Suppressor macrophage treated with lipopolysaccharide for 1 hour (primary cell): ENCODE results near the gene UBE2V1.
"Not testable (repeated sequence)": the region's sequence is repeated elsewhere in the genome, so short reads cannot be mapped to it uniquely, and the experiment has no call there.

Experiments used
- DNase-seq, 3 donors: peaks; one replicate each; pipeline ENCODE4 v3.0.0-alpha.2; 2020 to 2022

The UBE2V1 gene

DNA sequence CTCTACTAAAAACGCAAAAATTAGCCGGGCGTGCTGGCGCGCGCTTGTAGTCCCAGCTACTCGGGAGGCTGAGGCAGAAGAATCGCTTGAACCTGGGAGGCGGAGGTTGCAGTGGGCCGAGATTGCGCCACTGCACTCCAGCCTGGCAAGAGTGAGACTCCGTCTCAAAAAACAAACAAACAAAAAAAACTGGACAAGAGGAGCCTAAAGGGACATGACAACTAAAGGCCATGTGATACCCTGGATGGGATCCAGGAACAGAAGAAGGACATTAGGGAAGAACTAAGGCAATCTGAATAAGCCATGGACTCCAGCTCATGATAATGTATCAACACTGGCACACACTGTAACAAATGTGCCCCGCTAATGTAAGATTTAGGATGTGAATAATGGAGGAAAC is 24.8 kb upstream of the UBE2V1 start:
- peak; percentile 43 to 64 (median 52) for DNase-seq

DNA sequence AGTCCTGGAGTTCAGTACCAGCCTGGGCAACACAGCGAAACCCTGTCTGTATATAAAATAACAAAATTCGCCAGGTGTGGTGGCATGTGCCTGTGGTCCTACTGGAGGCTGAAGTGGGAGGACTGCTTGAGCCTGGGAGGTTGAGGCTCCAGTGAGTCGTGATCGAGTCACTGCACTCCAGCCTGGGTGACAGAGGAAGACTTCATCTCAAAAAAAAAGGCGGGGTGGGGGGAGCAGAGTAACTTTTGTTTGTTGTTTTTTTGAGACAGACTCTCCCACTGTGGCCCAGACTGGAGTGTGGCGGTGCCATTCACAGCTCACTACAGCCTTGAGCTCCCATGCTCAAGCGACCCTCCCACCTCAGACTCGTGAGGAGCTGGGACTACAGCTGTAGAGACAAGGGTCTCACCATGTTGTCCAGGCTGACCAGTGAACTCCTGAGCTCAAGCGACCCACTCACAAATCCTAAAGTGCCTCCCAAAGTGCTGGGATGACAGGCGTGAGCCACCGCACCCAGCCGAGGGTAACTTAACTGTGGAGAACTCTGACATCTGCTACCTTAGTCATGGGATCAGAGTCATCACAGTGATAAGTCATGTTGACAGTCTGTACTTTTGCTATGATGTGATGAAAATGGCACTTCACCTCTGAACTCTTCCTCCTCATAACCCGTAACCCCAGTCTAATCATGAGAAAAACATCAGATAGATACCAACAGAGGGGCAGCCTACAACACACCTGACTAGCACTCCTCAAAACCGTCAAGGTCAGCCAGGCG is 24.1 kb upstream of the UBE2V1 start:
- DNase-seq = peak; percentile 62 to 80 (median 73)

DNA sequence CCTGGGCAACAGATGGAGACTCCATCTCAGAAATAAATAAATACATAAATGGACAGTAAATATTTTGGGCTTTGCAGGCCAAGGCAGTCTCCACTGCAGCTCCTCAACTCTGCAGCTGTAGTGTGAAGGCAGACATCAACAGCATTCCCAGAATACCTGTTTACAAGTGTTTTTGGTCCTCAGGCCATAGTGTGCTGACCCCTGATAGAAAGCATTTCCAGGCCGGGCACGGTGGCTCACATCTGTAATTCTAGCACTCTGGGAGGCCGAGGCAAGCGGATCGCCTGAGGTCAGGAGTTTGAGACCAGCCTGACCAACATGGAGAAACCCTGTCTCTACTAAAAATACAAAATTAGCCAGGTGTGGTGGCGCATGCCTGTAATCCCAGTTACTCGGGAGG is 22.2 kb upstream of the UBE2V1 start:
- DNase-seq = not testable (repeated sequence)

GRCh38 chr20:50133474-50134217 is 20.7 kb upstream of the UBE2V1 start:
- DNase-seq = no peak

DNA sequence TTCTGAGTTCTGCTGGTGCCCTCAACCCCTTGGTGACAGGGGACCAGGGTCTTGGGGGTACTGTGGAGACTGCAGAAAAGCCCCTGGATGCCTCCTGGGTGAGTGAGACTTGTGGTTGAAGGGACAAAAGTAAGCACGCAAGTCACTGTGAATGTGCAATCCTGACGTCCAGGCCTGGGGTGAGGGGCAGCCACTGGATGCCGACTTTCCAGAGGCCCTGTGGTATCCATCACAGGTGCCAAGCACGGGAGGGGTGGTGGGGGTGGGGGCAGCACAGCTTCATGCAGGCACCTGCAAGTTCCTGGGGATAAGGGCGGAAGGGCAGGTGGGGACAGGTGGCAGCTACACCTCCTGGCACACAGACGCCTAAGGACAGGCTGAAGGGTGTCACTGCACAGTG is 20.1 kb upstream of the UBE2V1 start:
- no peak for DNase-seq

- DNase-seq = no peak
These were observed 18.0 kb upstream of the UBE2V1 start for GRCh38 chr20:50130995-50131394.

GRCh38 chr20:50130356-50130723 is 17.4 kb upstream of the UBE2V1 start:
- DNase-seq = no peak

DNA sequence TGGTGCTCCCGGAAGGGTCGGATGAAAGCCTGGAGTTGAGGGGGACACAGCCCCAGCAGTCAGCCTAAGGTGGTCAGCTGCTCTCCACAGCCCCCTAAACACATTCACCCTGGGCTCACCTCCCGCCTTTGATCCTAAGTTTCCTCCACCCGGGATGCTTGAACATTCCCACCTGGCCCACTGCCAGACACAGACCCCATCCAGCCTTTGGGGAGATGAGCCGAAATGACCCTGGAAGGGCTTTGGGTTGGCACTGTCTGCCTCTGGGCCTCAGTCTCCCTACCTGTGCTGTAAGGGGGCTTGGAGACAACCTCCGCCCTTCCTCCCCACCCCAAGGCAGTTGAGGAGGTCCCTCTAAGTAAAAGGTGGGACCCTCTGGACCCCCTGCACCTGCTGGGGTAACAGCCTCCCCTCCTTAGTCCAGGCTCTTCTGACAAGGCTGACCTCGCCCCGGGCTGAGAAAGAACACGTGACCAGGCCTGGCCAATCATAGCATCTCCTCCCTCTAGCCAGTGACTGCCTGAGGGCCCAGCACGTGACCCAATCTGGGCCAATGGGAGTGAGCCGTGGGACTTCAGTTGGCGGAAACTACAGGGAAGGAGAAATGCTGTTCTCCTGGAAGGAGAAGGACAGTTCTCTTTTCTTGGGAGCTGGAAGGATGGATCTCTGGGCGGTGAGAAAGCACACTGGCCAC is 16.9 kb upstream of the UBE2V1 start:
- peak; percentile 11 to 39 (median 36) for DNase-seq

DNA sequence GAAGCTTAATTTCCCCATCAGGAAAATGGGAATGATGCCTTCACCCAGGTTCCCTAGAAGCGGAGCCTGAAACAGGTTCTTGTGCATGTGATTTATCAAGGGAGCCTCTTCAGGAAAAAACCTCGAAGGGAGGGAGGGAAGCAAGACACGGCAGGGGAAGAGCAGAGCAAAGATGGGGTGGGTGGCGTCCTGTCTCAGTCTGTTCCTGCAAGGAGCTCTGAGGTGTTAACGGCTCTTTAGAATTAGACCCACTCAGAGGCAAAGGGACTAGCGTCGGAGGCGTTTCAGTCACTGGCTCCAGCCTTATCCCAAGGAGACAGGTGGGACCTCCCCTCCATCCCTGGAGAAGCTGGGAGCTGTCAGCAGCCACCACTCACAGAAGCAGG is 15.6 kb upstream of the UBE2V1 start:
- DNase-seq = no peak

DNA sequence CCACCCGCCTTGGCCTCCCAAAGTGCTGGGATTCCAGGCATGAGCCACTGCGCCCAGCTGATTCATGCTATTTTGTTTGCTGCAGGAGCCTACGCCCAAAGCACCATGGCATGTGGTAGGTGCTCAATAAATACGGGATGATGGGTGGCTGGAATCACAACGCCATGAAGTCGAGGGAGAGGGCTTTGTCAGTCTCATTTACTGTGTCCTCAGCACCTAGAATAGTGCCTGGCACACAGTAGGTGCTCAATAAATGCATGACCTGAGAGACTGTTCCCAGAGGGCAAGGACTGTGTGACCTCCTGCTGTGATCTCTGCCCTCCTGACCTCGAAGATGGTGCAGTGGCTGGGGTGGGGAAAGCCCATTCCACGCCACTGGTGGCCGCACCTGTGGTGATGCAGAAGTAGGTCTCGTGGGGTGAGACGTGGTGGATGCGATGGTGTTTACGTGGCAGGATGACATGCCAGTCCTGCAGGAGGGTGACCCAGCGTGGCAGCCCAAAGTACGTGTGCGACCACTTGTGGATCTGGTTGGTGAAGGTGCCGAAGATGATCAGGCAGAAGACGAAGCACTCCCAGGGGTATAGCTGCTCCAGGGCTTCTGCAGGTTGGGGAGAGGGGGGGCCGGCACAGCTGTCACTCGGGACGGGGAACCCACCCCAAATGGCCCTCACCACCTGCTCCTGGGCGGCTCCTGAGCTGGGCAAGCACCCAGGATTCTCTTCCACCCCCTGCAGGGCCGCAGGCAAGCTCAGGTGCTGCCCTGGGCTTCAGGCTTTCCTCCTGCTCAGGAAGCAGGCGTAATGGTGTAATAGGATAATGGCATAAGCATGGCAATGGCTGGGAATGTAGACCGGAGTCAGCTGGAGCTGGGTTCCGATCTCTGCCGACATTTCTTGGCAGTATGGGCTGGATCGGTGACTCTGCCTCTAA is 14.9 kb upstream of the UBE2V1 start:
- DNase-seq = no peak

DNA sequence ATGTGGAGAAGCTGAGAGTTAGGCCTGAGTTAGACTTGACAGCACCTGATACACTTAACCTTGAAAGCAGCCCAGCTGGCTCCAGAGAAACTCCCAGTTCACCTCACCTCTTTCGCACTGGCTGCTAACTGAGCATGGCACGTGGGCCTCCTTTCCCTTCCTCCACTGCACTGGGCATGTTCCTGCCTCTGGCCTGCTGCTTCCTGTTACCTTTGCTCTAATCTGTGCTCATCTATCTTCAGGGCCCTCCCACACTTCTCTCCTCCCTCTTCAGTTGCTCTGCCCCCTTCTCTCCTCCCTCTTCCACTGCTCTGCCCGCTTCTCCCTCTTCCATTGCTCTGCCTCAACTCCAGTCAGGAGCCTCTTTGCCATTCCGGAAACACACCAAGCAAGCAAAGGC is 13.7 kb upstream of the UBE2V1 start:
- no peak for DNase-seq

GRCh38 chr20:50125279-50125678 is 12.3 kb upstream of the UBE2V1 start:
- DNase-seq = no peak

GRCh38 chr20:50124496-50124895 is 11.5 kb upstream of the UBE2V1 start:
- DNase-seq = no peak

GRCh38 chr20:50123418-50123817 is 10.5 kb upstream of the UBE2V1 start:
- no peak for DNase-seq

GRCh38 chr20:50122763-50123162 is 9.8 kb upstream of the UBE2V1 start:
- DNase-seq = no peak

DNA sequence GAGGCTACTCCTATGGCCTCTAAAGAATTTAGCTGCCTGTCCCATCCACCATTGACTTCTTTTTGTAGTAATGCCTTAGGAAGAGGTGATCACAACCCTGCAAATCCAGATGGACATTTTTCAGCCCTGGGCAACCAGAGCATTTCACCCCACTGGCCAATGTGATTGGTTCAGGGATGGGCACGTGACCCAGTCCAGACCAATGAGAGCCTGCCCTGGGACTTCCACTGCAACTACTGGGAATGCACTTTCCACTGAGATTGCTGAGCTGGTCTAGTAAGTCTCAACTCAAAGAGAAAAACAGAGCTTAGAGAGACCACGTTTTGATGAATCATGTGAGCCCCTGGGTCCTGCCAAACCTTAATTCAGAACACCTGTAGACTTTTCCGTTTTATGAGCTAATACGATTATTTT is 8.9 kb upstream of the UBE2V1 start:
- peak in 1 of 3 donors; percentile 33 for DNase-seq

DNA sequence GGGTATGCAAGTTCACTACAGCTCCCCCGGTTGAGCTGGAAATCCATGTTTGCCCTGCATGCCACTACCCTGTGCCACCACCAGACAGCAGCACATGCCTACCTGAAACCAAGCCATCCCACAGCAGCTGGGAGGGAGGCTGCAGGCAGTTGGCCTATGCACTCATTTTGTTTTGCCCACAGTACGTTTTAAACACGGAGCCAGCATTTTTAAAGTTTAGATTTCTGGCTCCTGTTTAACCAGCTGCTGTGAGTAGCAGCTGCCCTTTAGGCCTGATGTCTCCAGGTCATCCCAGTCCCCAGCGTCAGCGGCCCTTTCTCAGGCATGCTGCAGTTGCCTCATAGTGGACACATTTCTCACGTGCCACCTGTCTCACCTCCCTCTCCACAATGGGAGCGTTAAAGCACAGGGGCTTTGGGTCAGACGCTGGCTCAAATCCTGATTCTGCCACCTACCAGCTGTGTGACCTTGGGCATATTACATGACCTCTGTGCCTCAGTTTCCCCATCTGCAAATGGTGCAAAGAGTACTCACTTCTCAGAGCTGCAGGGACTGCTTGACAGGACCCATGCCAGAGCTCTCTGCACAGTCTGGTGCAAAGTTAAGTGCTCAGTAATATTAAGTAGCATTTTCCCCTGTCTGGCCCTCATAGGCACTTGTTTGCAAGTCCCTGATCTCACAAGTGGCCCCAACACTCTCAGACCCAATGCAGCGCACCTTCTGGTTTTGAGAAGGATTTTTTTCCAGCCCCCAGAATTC is 8.2 kb upstream of the UBE2V1 start:
- DNase-seq = peak; percentile 66 to 79 (median 74)

GRCh38 chr20:50118203-50118602 is 5.3 kb upstream of the UBE2V1 start:
- DNase-seq = no peak

DNA sequence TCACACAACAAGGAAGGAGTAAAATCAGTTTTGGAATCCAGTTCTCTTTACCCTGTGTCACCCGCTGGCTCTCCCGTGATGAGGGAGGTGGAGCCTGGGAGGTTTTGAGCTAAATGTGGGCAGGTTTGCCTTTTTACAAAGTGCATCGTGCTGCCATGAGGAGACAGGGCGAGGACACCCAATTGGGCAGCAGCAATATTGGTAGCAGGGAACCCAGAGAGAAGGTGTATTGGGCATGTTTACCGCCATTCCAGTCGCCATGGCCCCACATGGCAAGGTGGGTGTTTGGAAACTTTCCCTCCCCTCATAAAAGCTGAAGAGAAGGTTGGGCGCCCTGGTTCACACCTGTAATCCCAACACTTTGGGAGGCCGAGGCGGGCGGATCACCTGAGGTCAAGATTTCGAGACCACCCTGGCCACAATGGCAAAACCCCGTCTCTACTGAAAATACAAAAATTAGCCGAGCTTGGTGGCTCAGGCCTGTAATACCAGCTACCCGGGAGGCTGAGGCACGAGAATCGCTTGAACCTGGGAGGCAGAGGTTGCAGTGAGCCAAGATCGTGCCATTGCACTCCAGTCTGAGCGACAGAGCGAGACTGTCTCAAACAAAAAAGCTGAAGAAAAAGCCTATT is 3.5 kb upstream of the UBE2V1 start:
- no peak for DNase-seq

DNA sequence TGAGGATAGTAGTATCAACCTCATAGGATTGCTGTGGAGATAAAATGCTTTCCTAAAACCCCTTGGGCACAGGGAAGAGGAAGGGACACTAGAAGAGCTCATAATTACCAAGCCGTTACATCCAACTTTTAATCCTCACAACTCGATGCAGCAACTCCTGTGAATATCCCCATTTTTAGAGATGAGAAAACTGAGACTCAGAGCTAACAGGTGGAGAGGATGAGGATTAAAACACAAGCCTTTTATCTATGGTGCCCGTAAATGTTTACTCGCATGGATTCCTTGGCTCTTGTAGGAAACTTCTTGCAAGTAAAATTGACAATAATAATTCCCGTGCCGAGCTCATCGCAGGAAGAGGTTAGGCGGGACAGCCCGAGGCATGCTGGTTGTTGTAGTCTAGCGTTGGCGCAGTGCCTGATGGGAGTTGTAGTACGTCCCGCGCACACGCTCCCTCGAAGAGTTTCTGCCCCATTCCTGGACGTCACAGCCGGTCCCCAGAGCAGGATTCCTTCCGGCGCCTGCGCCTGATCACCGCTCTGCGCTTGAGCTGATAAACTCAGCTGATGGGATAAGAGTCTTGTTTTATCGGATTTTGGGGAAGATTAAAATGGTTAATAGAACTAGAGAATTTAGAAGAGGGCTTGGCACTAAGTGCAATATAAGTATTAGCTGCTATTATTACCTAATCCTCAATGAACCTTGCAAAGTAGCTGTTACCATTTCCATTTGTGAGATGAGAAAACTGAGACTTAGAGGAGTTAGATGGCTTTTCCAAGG is 2.8 kb upstream of the UBE2V1 start:
- DNase-seq = peak; percentile 96 to 97 (median 96)
